ENCODE data around the gene HIPK4. TPM values are rescaled to one million over a fixed set of nuclear protein-coding genes. Genes with fewer than 3 reads are reported as not detected.

Gene HIPK4
- total and polyA plus RNA-seq, 2 experiments from 2014 or later, result 0.21 to 0.52 TPM

DNA sequence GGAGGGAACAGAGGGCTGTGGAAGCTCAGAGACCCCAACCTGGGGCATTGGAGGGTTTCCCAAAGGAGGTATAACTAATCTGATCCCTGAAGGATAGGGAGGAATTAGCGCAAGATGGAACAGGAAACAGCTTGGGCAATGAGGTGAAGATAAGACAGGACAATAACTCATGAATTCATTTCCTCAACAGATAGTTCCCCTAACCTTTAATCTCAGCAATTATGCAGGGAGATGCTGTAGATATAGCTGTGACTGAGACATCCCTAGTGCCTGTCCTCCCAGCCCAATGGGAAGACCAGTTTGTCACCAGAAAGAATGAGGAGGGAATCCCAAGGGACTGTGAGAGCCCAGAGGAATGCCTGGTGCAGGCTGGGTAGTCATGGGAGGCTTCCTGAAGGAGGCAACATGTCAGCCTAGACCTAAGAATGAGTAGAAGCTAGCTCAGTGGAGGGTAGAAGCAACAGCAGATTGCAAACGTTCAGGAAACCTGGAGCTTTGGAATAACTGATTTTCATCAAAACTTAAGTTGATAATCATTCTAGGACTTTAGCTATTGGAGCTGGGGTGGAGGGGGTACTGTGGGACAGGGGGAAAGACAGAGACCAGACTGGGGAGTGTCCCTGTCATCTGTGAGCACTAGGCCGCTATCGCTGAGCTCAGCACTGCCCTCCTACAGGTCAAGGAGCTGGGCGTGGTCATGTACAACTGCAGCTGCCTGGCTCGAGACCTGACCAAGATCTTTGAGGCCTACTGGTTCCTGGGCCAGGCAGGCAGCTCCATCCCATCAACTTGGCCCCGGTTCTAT, 18.8 kb downstream of the HIPK4 start:
- no peak overlapping the region for H3K4me2 ChIP-seq

More for the DNA sequence above, 18.8 kb downstream of the HIPK4 start:
- no peak for ATAC-seq
- no peak overlapping the region for H3K27ac ChIP-seq (ENCODE audit: low read depth)
- TF ChIP-seq STAT1 (IDR thresholded peaks at IDR 0.05; ENCODE audit: unreplicated experiment) (no peak), CTCF (conservative IDR thresholded peaks at IDR 0.05; ENCODE audit: low read depth in 2 of 2) (no peak), NANOG (IDR thresholded peaks at IDR 0.05; ENCODE audit: borderline replicate concordance) (no peak), POLR2AphosphoS5 (IDR thresholded peaks at IDR 0.05; ENCODE audit: low read depth) (no peak; the same call in 1 of the 2 replicates), EZH2 (IDR thresholded peaks at IDR 0.05; ENCODE audit: low read depth, unreplicated experiment) (no peak), ZNF331 (CRISPR knock-in tag; IDR thresholded peaks at IDR 0.05; ENCODE audit: low read depth) (no peak), JUNB (IDR thresholded peaks at IDR 0.05; ENCODE audit: unreplicated experiment) (no peak)
- TF ChIP-seq, protein P1, sequence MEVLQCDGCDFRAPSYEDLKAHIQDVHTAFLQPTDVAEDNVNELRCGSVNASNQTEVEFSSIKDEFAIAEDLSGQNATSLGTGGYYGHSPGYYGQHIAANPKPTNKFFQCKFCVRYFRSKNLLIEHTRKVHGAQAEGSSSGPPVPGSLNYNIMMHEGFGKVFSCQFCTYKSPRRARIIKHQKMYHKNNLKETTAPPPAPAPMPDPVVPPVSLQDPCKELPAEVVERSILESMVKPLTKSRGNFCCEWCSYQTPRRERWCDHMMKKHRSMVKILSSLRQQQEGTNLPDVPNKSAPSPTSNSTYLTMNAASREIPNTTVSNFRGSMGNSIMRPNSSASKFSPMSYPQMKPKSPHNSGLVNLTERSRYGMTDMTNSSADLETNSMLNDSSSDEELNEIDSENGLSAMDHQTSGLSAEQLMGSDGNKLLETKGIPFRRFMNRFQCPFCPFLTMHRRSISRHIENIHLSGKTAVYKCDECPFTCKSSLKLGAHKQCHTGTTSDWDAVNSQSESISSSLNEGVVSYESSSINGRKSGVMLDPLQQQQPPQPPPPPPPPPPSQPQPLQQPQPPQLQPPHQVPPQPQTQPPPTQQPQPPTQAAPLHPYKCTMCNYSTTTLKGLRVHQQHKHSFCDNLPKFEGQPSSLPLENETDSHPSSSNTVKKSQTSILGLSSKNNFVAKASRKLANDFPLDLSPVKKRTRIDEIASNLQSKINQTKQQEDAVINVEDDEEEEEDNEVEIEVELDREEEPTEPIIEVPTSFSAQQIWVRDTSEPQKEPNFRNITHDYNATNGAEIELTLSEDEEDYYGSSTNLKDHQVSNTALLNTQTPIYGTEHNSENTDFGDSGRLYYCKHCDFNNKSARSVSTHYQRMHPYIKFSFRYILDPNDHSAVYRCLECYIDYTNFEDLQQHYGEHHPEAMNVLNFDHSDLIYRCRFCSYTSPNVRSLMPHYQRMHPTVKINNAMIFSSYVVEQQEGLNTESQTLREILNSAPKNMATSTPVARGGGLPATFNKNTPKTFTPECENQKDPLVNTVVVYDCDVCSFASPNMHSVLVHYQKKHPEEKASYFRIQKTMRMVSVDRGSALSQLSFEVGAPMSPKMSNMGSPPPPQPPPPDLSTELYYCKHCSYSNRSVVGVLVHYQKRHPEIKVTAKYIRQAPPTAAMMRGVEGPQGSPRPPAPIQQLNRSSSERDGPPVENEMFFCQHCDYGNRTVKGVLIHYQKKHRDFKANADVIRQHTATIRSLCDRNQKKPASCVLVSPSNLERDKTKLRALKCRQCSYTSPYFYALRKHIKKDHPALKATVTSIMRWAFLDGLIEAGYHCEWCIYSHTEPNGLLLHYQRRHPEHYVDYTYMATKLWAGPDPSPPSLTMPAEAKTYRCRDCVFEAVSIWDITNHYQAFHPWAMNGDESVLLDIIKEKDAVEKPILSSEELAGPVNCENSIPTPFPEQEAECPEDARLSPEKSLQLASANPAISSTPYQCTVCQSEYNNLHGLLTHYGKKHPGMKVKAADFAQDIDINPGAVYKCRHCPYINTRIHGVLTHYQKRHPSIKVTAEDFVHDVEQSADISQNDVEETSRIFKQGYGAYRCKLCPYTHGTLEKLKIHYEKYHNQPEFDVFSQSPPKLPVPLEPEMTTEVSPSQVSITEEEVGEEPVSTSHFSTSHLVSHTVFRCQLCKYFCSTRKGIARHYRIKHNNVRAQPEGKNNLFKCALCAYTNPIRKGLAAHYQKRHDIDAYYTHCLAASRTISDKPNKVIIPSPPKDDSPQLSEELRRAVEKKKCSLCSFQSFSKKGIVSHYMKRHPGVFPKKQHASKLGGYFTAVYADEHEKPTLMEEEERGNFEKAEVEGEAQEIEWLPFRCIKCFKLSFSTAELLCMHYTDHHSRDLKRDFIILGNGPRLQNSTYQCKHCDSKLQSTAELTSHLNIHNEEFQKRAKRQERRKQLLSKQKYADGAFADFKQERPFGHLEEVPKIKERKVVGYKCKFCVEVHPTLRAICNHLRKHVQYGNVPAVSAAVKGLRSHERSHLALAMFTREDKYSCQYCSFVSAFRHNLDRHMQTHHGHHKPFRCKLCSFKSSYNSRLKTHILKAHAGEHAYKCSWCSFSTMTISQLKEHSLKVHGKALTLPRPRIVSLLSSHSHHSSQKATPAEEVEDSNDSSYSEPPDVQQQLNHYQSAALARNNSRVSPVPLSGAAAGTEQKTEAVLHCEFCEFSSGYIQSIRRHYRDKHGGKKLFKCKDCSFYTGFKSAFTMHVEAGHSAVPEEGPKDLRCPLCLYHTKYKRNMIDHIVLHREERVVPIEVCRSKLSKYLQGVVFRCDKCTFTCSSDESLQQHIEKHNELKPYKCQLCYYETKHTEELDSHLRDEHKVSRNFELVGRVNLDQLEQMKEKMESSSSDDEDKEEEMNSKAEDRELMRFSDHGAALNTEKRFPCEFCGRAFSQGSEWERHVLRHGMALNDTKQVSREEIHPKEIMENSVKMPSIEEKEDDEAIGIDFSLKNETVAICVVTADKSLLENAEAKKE (CRISPR knock-in tag; IDR thresholded peaks at IDR 0.05), result no peak
- TF ChIP-seq, protein P2, sequence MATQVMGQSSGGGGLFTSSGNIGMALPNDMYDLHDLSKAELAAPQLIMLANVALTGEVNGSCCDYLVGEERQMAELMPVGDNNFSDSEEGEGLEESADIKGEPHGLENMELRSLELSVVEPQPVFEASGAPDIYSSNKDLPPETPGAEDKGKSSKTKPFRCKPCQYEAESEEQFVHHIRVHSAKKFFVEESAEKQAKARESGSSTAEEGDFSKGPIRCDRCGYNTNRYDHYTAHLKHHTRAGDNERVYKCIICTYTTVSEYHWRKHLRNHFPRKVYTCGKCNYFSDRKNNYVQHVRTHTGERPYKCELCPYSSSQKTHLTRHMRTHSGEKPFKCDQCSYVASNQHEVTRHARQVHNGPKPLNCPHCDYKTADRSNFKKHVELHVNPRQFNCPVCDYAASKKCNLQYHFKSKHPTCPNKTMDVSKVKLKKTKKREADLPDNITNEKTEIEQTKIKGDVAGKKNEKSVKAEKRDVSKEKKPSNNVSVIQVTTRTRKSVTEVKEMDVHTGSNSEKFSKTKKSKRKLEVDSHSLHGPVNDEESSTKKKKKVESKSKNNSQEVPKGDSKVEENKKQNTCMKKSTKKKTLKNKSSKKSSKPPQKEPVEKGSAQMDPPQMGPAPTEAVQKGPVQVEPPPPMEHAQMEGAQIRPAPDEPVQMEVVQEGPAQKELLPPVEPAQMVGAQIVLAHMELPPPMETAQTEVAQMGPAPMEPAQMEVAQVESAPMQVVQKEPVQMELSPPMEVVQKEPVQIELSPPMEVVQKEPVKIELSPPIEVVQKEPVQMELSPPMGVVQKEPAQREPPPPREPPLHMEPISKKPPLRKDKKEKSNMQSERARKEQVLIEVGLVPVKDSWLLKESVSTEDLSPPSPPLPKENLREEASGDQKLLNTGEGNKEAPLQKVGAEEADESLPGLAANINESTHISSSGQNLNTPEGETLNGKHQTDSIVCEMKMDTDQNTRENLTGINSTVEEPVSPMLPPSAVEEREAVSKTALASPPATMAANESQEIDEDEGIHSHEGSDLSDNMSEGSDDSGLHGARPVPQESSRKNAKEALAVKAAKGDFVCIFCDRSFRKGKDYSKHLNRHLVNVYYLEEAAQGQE (IDR thresholded peaks at IDR 0.05; ENCODE audit: unreplicated experiment), result no peak
- peaks cover 7% of the 10 kb centered on the region; the same call in 1 of the 2 replicates for H3K36me3 ChIP-seq (ENCODE audit: insufficient read depth)
- peaks cover 6% of the 10 kb centered on the region; the same call in 1 of the 2 replicates for H4K20me1 ChIP-seq (replicated peaks; ENCODE audit: insufficient read depth)
- Mint-ChIP-seq H3K4me1 (peaks cover 10% of the 10 kb centered on the region), H3K9me3 (no peaks in the 10 kb centered on the region), H3K4me3 (no peak overlapping the region), H3K27me3 (ENCODE audit: insufficient read depth, low read depth, poor library complexity) (peaks cover 10% of the 10 kb centered on the region), H3K36me3 (ENCODE audit: low read depth) (peaks cover 71% of the 10 kb centered on the region), H3K27ac (no peak overlapping the region)
- H3K27me3 ChIP-seq (ENCODE audit: insufficient read depth), result no peaks in the 10 kb centered on the region
- H3K4me3 ChIP-seq, result no peak overlapping the region
- H3K4me1 ChIP-seq (ENCODE audit: insufficient read depth), result peaks cover 13% of the 10 kb centered on the region
- H3F3A ChIP-seq (replicated peaks; ENCODE audit: low read depth), result no peaks in the 10 kb centered on the region
- no peak overlapping the region for H2AFZ ChIP-seq
- no peaks in the 10 kb centered on the region for H3K9me2 ChIP-seq (ENCODE audit: insufficient read depth)
- peaks cover 7% of the 10 kb centered on the region; the same call in 1 of the 2 replicates for H3K79me2 ChIP-seq (replicated peaks; ENCODE audit: insufficient read depth)
- no peak for DNase-seq (ENCODE audit: low spot score)
